ENCODE data around the gene HSPB6.
"Not testable (repeated sequence)": the region's sequence is repeated elsewhere in the genome, so short reads cannot be mapped to it uniquely, and the experiment has no call there.

Gene HSPB6, protein sequence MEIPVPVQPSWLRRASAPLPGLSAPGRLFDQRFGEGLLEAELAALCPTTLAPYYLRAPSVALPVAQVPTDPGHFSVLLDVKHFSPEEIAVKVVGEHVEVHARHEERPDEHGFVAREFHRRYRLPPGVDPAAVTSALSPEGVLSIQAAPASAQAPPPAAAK

DNA sequence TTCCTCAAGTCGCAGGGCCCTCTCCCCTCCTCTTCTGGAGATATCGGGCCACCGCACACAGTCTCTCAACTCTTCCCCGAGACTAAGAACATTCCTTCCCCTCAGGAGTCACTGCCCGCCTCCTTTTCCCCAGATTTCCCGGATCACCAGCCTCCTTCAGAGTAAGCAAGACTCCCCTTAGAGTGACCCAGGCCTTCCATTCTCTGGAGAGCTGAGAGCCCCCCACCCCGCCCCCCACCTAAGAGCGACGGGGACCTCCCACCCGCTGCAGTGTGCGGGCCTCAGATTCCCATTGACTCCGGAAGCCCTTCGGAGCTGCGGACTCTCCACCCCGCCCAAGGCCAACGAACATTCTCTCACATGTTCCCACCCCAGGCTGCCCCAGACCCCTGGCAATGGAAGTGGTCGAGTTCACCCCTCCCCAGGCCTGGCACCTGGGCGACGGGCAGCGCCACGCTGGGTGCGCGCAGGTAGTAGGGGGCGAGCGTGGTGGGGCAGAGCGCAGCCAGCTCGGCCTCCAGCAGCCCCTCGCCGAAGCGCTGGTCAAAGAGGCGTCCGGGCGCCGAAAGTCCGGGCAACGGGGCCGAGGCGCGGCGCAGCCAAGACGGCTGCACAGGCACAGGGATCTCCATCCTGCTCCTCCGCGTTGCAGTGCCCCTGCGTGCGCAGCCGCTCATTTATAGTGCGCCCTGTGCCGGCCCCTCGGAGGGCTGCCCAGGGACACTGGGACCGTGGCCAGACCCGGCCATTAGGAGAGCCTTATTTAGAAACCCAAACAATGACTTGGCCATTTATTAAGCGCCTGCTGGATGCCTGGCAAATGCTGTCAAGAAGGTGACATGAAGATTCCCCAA lies at the start of gene HSPB6:
TSS of gene HSPB6 (minus strand) at position 653 of the 854 bp plus-strand sequence. CDS start at position 632, 21 bp downstream.
- no peak for DNase-seq (ENCODE audit: low read depth)

DNA sequence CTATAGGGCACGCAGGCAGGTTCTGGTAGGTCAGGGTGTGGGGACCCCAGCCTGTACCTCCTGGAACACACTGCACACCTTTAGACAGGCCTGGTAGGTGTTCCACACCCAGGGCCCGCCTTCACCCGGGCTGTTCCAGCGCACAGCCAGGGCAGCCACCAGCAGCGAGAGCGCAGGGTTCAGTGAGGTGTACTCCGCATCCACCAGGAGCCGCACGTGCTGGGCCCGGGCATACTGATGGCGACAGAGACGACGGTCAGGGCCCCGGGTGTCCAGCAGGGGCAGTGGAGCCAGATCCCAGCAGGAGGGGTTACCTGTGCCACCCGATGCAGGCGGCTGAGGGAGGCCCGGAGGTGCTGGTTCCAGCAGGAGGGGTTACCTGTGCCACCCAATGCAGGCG lies 49.8 kb upstream of the HSPB6 start:
- no peak for DNase-seq (ENCODE audit: low read depth)

DNA sequence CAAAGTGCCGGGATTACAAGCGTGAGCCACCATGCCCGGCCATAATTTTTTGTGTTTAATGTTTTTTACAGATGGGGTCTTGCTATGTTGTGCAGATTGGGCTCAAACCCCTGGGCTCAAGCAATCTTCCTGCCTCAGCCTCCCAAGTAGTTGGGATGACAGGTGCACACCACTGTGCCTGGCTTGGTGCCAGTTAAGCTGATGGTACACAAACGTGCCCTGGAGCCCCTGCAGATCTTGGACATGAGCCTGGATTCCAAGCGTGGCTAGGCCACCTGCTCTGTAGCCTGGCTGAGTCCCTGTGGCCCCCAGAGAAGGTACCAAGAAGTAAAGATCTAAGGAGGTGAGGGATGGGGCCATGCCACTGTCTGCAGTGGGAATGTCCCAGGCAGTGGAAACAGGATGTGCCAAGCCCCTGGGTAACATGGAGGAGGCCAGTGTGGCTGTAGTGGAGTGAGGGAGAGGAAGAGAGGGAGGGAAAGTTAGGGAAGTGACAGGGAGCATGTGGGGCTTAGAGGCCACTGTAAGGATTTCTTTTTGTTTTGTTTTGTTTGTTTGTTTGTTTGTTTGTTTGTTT lies 48.8 kb upstream of the HSPB6 start:
- no peak for DNase-seq (ENCODE audit: low read depth)

DNA sequence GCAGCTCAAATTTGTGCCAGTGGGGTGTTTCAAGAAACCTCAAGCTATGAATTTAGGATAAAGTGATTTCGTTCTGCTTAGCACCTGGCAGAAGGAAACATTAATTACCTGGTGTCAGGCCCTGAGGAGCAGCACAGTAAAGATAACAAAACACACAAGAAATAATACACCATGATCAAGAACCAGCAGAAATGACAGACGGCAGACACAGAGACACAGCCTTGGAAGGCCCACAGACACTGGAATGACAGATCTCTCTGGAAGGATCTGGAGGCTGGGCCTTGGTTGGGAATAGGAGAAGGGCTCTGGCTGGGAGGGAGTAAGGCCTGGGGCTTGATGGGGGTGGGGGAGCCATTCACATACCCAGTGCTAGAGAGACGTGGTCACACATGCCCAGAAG lies 45.0 kb upstream of the HSPB6 start:
- DNase-seq (ENCODE audit: low read depth): no peak

DNA sequence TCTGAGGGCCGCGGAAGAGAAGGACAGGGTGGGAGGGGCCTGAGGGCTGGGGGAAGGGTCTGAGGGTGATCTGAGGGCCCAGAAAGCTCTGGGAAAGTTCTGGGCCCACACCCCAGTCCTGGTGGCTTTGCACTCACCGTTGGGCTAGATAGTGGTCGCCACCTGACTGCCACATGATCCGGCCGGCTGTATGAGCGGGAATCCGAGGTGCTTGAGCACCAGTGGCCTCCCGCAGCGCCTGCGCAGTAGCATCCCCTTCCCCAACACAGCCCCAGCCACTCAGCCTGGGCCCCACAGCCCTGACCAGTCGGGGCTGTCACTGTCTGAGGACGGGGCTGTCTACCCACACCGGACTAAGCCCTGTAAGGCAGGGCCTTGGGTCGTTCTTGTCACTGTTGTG lies 40.8 kb upstream of the HSPB6 start:
- DNase-seq (ENCODE audit: low read depth): no peak

DNA sequence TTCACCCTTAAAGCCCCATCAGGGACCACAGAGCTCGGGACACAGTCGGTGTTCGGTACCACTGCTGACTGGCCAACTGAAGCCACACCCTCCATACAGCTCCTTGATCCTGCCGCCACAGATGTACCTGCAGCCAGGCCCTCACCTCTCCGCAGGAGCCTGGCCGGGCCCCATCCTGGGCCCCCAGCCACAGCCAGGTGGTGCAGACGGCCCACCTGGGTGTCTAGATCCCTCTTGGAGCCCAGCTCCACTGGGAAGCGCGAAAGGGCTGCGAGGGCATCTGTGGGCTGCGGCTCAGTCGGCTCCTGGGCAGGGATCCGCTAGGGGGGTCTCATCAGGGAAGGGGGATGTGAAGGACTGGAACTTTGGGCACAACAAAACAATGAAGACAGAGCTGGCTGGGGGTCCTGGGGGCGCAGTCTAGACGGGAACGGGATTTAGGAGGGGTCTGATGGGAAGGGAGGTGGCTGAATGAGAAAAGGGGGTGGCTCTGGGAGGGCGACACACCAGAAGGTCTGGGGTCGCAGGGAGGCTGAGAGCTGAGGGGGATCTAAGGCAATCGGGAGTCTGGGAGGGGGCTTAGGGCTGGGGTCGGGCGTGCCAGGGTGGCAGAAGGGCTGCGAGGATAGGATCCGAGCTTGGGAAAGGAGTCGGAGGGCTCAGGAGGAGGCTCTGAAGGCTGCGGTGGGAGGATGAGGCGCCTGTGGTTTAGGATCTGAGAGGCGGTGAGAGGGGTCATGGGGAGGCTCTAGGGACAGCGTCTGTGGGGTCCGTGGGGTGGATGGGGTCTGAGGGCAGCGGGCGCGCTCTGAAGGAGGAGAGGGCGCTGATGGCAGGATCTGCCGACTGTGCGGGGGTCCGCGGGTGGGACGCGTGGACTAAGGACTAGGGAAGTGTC lies 40.1 kb upstream of the HSPB6 start:
- no peak for DNase-seq (ENCODE audit: low read depth)

DNA sequence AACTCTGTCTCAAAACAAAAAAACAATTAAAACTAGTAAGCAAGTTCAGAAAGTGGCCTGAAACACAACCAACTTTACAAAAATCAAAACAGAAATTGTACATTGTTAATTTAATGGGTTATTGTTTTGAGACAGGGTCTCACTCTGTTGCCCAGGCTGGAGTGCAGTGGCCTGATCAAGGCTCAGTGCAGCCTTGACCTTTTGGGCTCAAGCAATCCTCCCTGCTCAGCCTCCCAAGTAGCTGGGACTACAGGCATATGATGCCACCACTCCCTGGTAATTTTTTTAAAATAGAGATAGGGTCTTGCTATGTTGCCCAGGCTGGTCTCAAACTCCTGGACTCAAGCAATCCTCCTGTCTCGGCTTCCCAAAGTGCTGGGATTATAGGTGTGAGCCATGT lies 38.7 kb upstream of the HSPB6 start:
- DNase-seq (ENCODE audit: low read depth): not testable (repeated sequence)

DNA sequence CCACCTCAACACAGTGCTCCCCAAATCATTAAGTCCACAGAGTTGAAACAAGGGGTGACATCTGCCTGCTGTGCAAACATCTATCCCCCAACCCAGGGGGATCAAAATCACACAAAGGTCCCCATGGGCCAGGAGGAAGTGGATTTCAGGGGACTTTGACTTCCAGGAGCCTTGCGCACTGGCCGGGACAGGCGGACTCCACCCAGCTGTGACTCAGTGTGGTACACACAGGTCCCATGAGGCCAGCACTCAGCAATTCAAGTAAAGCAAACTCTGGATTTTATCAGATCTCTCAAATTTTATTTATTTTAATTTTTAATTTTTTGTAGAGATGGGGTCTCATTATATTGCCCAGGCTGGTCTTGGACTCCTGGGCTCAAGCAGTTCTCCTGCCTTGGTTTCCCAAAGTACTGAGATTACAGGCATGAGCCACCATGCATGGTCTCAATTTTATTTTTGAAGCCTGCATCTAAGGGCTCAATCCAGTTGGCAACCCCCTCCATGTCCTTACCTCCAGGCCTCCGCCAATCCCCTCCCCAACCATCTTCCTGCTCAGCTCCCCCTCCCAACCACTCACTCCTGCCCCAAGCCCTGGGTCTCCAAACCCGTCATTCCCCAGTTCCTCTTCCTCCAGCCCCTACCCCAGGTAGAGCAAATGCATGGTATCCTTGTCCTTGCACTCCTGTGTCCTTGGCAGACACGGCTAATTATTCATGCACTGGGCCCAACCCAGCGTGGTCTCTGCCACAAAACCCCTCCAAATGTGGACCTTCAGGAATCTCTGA lies 36.7 kb upstream of the HSPB6 start:
- DNase-seq (ENCODE audit: low read depth): no peak

DNA sequence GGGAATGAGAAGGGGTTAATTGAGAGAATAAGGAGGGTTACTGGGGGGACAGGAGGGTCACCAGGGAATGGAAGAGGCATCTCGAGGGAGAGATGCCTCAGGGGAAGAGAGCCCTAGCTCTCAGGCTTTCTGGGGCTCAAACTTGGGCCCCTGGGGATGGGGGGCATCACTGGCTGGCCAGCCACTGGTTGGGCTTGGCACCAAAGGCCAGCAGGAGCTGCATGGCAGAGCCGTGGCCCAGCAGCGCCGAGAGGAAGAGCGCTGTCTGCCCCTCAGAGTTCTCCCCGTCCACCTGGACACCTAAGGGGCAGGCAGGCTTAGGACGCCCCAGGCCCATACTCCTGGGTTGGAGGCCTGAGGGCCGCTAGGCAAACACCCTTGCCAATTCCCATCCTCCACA lies 36.1 kb upstream of the HSPB6 start:
- no peak for DNase-seq (ENCODE audit: low read depth)

DNA sequence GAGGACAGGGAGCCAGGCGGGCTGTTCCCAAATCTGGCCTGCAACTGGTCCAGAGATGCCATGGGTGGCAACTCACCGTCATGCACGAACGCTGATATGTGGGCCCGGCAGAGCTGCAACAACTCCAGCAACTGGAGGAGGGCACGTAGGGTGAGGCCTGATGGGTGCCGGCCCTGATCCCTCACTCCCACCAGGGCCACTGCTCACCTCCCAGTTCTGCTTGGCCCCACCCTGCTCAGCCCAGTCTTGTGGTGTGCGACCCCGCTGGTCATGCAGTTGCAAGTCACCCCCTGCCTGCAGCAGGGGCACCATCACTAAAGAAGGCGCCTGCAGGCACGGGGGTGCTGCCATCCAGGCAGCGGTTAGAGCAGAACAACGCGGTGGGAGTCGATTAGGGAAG lies 35.5 kb upstream of the HSPB6 start:
- DNase-seq (ENCODE audit: low read depth): no peak

DNA sequence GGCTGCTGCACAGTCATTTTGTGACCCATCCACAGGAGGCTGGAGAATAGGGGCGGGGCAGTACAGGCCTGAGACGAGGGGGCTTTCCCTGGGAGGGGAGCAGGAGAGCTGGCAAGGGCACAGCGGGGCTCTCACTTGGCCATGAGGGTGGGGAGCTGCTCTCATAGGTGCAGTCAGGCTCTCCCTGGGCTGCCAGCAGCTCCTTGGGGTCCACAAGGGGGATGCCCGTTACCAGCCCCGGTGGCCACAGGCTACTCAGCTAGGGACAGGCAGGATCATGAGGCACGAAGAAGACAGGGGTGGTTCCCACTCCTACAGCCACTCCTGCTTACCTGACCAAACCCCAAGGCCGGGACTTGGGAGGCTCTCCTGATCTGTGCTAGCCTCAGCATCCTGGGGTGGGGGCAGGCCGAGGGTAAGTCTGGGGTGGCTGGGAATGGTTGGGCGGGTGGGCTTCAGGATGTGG lies 35.0 kb upstream of the HSPB6 start:
- DNase-seq (ENCODE audit: low read depth): no peak

DNA sequence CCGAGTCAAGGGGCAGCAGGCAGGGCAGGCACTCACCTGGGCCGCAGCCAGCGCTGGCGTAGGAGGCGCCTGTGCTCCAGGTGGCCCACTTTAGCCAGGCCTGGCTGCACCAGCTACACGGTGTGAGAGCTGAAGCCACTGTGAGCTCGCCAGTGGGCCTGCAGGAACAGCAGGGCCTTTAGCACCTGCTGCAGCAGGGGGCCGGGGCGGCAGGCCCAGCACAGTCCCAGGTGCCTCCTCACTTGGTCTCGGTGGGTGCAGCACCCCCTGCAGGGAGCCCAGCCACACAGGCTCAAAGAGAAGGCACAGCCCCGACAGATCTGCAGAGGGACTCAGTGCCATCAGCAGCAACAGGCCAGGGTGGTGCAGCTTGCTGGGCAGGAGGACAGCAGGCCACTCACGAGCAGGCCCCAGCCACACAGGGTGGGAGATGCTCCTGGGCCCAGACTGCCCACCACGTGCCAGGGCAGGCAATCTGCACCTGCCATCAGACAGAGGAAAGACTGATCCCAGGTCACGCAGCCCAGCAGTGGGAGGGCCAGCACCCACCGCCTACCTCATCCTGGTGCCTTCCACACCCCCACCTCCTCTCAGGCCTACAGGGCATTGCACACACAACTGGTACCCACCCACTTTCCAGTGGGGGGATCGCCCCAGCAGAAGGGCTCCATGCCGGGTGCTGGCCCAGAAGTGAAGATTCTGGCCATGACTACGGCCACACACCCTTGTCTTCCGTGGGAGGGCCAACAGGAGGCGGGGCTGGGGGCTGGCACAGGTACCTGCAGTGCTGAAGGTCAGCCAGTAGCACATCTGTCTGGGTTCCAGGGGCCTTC lies 34.4 kb upstream of the HSPB6 start:
- DNase-seq (ENCODE audit: low read depth): no peak

DNA sequence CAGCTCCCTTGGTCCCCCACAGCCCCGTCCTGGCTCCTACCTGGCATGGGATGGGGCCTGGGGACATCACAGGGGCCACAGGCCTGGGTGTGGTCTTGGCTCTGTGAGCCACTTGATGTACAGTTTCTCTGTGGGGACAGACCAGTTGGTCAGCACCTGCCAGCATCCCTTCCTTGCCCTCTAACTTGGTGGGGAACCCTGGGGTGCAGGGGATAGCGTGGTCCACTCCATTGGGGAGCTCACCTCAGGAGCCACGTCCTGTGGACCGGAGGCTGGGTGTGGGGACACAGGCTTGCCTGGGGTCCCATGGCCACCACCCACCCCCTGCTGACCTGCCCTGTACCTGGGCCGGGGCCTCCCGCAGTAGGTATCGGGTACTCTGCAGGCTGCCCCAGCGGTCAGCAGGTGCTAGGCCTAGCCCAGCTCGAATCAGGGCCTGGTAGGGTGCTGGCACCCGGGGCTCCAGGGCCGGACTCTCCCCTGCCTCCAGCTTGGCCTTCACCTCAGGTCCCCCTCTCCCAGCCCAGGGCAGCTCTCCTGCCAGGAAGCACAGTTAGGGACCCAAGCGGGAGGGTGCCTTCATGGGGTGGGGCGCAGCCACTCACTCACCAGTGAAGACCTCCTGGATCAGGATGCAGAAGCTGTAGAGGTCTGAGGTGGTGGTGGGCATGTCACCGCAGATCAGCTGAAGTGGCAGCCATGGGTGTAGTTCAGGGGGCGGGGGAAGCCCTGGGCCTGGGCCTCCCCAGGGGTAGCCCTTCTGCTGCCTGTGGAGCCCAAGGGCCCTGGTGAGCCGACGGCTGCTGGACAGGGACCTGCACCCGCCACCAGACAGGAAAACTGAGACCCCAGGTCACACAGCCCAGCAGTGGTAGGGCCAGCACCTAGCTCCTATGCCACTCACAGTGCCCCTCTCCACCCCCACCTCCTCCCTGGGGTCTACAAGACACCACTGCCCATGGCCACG lies 33.4 kb upstream of the HSPB6 start:
- no peak for DNase-seq (ENCODE audit: low read depth)

DNA sequence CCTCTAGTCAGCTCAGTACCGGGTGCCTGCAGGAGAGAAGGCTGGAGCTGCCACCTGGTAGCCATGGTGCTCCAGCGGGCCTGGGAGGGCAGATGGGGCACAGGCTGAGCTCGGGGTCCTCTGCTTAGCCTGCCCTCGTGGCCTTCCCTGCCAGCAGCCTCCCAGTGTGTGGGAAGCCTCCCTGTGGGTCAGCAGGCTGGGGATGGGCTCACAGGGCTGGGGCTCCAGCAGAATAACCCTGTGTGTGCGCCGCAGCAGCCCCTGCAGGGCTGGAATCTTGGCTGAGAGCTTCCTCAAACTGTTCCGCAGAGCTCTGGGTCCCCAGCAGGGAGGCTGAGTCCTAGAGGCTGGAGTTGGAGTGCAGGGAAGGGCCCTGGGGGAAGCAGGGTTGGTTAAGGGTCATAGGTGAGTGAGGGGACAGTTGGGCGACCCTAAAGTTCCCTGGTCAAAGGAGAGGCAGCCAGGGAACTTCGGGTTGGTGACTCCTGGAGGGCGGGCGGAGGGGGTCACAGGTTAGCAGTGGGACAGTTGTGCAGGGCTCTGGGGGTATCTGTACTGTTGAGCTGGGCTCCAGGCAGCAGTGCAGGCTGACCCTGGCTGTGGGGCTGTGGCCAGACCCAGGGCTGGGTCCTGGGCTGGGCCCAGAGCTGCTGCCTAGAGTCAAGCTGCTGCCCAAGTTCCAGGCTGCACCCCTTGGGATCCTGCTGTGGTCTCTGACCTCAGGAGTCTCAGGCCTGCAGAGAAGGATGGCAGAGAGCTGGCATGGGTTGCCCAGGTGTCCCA lies 32.6 kb upstream of the HSPB6 start:
- DNase-seq (ENCODE audit: low read depth): no peak

DNA sequence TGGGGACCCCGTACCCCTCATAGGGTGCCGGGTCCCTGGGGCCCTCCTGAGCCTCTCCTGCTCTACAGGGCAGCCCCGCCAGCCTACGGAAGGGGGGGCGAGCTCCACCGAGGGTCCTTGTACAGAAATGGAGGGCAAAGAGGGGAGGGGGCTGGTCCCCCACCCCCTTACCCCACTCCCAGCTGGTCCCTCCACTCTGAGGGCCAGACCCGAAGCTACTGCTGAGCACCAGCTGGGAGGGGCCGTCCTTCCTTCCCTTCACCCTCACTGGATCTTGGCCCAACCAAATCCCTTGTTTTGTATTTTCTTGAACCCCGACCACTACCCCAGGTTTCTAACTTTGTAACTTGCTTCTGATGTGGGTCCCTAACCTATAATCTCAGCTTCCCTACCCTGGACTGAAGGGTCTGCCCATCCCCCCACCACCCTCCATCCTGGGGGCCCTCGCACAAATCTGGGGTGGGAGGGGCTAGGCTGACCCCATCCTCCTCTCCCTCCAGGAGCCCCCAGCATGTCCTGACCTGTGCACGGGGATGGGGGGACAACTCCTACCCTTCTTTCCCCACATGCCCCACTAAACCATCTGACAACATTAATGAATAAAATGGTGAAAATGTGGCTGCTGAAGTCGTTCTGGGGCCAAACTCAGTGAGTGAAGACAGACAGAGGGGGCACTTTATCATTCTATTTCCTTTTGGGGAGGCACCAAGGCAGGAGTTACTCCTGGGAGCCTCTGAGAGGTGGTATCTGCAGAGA lies 31.6 kb upstream of the HSPB6 start:
- DNase-seq (ENCODE audit: low read depth): no peak

DNA sequence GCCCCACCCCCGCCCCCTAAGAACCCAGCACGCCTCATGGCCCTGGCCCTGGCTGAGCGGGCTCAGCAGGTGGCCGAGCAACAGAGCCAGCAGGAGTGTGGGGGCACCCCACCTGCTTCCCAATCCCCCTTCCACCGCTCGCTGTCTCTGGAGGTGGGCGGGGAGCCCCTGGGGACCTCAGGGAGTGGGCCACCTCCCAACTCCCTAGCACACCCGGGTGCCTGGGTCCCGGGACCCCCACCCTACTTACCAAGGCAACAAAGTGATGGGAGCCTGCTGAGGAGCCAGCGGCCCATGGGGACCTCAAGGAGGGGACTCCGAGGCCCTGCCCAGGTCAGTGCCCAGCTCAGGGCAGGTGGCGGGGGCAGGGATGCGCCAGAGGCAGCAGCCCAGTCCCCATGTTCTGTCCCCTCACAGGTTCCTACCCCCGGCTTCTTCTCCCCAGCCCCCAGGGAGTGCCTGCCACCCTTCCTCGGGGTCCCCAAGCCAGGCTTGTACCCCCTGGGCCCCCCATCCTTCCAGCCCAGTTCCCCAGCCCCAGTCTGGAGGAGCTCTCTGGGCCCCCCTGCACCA lies 30.5 kb upstream of the HSPB6 start:
- DNase-seq (ENCODE audit: low read depth): no peak
